SH-SY5Y (cell line): ENCODE data around the gene IGF2R.

ENCODE experiments used
- GATA2 ChIP-seq: IDR thresholded peaks from 2 replicates; pipeline ENCODE4 v1.6.1; 2011; ENCODE audit warnings: mild to moderate bottlenecking, low read depth, low read length
- GATA3 ChIP-seq: IDR thresholded peaks from 2 replicates; pipeline ENCODE4 v1.6.1; 2011; ENCODE audit warnings: low read depth, mild to moderate bottlenecking, low read length, moderate library complexity

DNA sequence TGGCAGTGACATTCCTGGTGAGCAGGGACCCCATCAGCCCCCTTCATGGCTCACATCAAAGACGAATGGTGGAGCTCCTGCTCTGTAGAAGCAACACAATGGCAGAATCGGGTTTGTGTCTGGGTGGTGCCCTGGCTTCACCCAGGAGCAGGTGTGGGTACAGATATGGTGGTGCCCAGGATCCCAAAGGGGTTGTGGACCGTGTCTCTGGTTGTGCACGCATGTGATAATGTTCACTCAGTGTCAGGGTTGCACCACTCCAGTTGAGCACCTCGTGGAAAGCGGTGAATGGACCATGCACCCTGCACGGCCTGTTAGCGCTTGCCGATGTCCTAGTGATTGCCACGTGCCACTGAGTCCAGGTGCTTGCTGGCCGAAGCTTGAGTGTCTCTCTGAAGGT lies 63.0 kb downstream of the IGF2R start:
- TF ChIP-seq GATA2 (no peak), GATA3 (no peak)
